HepG2 (cell line): ENCODE measurements around the gene OPN3.

Experiments used
- ELF4 ChIP-seq: sonication (generic); formaldehyde crosslinking; IDR thresholded peaks from 2 replicates; pipeline ENCODE4 v1.5.0; 2020; ENCODE audit warnings: missing genetic modification reagents, mild to moderate bottlenecking, moderate library complexity, borderline replicate concordance
- EZH2 ChIP-seq: conservative IDR thresholded peaks from 2 replicates; pipeline ENCODE4 v1.6.1; 2012; ENCODE audit warnings: mild to moderate bottlenecking, low read depth, low read length, moderate library complexity
- KLF16 ChIP-seq, 2 experiments: sonication (generic) in 1 of 2; formaldehyde crosslinking in 1 of 2; IDR thresholded peaks; 2 replicates each; pipeline versions ENCODE4 v1.6.1 to v1.8.0; 2016 to 2023; ENCODE audit warnings: missing genetic modification reagents in 2 of 2, missing compliant biosample characterization in 1 of 2
- POLR2AphosphoS5 ChIP-seq: IDR thresholded peaks from 2 replicates; pipeline ENCODE4 v1.6.1; 2012; ENCODE audit warnings: low read depth, low read length
- ZFP36L1 ChIP-seq: sonication (generic); formaldehyde crosslinking; IDR thresholded peaks from 2 replicates; pipeline ENCODE4 v1.8.0; 2022; ENCODE audit warnings: mild to moderate bottlenecking, missing genetic modification reagents, moderate library complexity
- ZNF3 ChIP-seq: IDR thresholded peaks from 2 replicates; pipeline ENCODE4 v1.7.0; 2017; ENCODE audit warnings: inconsistent platforms
- ZNF775 ChIP-seq: sonication (generic); formaldehyde crosslinking; IDR thresholded peaks from 2 replicates; pipeline ENCODE4 v1.4.0; 2020; ENCODE audit warnings: missing genetic modification reagents, mild to moderate bottlenecking, moderate library complexity, borderline replicate concordance
- TF ChIP-seq, protein P1 (sequence below): sonication (generic); formaldehyde crosslinking; IDR thresholded peaks from 2 replicates; pipeline ENCODE4 v1.4.0; 2020; ENCODE audit warnings: mild to moderate bottlenecking, missing genetic modification reagents
- TF ChIP-seq, protein P2 (sequence below): sonication (generic); formaldehyde crosslinking; IDR thresholded peaks from 2 replicates; pipeline ENCODE4 v1.9.0; 2022; ENCODE audit warnings: missing genetic modification reagents, mild to moderate bottlenecking, borderline replicate concordance
- TF ChIP-seq, protein P3 (sequence below): sonication (generic); formaldehyde crosslinking; IDR thresholded peaks from 2 replicates; pipeline ENCODE4 v1.4.0; 2020; ENCODE audit warnings: missing genetic modification reagents
- TF ChIP-seq, protein P4 (sequence below): sonication (generic); formaldehyde crosslinking; IDR thresholded peaks from 2 replicates; pipeline ENCODE4 v1.5.0; 2020; ENCODE audit warnings: mild to moderate bottlenecking, missing genetic modification reagents, moderate library complexity
- TF ChIP-seq, protein P5 (sequence below): sonication (generic); formaldehyde crosslinking; IDR thresholded peaks from 2 replicates; pipeline ENCODE4 v1.5.0; 2020; ENCODE audit warnings: mild to moderate bottlenecking, missing genetic modification reagents, borderline replicate concordance
- TF ChIP-seq, protein P6 (sequence below): sonication (generic); formaldehyde crosslinking; IDR thresholded peaks from 2 replicates; pipeline ENCODE4 v1.5.0; 2020; ENCODE audit warnings: mild to moderate bottlenecking, missing genetic modification reagents
- TF ChIP-seq, protein P7 (sequence below): sonication (generic); formaldehyde crosslinking; IDR thresholded peaks from 2 replicates; pipeline ENCODE4 v1.4.0; 2020; ENCODE audit warnings: missing genetic modification reagents

- TF ChIP-seq, protein P1, sequence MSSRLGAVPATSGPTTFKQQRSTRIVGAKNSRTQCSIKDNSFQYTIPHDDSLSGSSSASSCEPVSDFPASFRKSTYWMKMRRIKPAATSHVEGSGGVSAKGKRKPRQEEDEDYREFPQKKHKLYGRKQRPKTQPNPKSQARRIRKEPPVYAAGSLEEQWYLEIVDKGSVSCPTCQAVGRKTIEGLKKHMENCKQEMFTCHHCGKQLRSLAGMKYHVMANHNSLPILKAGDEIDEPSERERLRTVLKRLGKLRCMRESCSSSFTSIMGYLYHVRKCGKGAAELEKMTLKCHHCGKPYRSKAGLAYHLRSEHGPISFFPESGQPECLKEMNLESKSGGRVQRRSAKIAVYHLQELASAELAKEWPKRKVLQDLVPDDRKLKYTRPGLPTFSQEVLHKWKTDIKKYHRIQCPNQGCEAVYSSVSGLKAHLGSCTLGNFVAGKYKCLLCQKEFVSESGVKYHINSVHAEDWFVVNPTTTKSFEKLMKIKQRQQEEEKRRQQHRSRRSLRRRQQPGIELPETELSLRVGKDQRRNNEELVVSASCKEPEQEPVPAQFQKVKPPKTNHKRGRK (CRISPR knock-in tag): no peak
- no peak for TF ChIP-seq ZFP36L1
- TF ChIP-seq, protein P2, sequence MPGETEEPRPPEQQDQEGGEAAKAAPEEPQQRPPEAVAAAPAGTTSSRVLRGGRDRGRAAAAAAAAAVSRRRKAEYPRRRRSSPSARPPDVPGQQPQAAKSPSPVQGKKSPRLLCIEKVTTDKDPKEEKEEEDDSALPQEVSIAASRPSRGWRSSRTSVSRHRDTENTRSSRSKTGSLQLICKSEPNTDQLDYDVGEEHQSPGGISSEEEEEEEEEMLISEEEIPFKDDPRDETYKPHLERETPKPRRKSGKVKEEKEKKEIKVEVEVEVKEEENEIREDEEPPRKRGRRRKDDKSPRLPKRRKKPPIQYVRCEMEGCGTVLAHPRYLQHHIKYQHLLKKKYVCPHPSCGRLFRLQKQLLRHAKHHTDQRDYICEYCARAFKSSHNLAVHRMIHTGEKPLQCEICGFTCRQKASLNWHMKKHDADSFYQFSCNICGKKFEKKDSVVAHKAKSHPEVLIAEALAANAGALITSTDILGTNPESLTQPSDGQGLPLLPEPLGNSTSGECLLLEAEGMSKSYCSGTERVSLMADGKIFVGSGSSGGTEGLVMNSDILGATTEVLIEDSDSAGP (CRISPR knock-in tag): no peak
- TF ChIP-seq, protein P3, sequence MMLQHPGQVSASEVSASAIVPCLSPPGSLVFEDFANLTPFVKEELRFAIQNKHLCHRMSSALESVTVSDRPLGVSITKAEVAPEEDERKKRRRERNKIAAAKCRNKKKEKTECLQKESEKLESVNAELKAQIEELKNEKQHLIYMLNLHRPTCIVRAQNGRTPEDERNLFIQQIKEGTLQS (CRISPR knock-in tag): no peak
- TF ChIP-seq, protein P4, sequence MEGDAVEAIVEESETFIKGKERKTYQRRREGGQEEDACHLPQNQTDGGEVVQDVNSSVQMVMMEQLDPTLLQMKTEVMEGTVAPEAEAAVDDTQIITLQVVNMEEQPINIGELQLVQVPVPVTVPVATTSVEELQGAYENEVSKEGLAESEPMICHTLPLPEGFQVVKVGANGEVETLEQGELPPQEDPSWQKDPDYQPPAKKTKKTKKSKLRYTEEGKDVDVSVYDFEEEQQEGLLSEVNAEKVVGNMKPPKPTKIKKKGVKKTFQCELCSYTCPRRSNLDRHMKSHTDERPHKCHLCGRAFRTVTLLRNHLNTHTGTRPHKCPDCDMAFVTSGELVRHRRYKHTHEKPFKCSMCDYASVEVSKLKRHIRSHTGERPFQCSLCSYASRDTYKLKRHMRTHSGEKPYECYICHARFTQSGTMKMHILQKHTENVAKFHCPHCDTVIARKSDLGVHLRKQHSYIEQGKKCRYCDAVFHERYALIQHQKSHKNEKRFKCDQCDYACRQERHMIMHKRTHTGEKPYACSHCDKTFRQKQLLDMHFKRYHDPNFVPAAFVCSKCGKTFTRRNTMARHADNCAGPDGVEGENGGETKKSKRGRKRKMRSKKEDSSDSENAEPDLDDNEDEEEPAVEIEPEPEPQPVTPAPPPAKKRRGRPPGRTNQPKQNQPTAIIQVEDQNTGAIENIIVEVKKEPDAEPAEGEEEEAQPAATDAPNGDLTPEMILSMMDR: no peak
- TF ChIP-seq, protein P5, sequence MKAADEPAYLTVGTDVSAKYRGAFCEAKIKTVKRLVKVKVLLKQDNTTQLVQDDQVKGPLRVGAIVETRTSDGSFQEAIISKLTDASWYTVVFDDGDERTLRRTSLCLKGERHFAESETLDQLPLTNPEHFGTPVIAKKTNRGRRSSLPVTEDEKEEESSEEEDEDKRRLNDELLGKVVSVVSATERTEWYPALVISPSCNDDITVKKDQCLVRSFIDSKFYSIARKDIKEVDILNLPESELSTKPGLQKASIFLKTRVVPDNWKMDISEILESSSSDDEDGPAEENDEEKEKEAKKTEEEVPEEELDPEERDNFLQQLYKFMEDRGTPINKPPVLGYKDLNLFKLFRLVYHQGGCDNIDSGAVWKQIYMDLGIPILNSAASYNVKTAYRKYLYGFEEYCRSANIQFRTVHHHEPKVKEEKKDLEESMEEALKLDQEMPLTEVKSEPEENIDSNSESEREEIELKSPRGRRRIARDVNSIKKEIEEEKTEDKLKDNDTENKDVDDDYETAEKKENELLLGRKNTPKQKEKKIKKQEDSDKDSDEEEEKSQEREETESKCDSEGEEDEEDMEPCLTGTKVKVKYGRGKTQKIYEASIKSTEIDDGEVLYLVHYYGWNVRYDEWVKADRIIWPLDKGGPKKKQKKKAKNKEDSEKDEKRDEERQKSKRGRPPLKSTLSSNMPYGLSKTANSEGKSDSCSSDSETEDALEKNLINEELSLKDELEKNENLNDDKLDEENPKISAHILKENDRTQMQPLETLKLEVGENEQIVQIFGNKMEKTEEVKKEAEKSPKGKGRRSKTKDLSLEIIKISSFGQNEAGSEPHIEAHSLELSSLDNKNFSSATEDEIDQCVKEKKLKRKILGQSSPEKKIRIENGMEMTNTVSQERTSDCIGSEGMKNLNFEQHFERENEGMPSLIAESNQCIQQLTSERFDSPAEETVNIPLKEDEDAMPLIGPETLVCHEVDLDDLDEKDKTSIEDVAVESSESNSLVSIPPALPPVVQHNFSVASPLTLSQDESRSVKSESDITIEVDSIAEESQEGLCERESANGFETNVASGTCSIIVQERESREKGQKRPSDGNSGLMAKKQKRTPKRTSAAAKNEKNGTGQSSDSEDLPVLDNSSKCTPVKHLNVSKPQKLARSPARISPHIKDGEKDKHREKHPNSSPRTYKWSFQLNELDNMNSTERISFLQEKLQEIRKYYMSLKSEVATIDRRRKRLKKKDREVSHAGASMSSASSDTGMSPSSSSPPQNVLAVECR (CRISPR knock-in tag): no peak
- TF ChIP-seq, protein P6, sequence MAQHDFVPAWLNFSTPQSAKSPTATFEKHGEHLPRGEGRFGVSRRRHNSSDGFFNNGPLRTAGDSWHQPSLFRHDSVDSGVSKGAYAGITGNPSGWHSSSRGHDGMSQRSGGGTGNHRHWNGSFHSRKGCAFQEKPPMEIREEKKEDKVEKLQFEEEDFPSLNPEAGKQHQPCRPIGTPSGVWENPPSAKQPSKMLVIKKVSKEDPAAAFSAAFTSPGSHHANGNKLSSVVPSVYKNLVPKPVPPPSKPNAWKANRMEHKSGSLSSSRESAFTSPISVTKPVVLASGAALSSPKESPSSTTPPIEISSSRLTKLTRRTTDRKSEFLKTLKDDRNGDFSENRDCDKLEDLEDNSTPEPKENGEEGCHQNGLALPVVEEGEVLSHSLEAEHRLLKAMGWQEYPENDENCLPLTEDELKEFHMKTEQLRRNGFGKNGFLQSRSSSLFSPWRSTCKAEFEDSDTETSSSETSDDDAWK (CRISPR knock-in tag): no peak
- TF ChIP-seq ZNF3 (CRISPR knock-in tag): no peak
- TF ChIP-seq KLF16 (CRISPR knock-in tag; IDR thresholded peaks at IDR 0.05): no peak
- TF ChIP-seq ZNF775 (CRISPR knock-in tag): no peak
- TF ChIP-seq EZH2: no peak
- no peak for TF ChIP-seq ELF4 (CRISPR knock-in tag)
- TF ChIP-seq POLR2AphosphoS5: no peak
- TF ChIP-seq, protein P7, sequence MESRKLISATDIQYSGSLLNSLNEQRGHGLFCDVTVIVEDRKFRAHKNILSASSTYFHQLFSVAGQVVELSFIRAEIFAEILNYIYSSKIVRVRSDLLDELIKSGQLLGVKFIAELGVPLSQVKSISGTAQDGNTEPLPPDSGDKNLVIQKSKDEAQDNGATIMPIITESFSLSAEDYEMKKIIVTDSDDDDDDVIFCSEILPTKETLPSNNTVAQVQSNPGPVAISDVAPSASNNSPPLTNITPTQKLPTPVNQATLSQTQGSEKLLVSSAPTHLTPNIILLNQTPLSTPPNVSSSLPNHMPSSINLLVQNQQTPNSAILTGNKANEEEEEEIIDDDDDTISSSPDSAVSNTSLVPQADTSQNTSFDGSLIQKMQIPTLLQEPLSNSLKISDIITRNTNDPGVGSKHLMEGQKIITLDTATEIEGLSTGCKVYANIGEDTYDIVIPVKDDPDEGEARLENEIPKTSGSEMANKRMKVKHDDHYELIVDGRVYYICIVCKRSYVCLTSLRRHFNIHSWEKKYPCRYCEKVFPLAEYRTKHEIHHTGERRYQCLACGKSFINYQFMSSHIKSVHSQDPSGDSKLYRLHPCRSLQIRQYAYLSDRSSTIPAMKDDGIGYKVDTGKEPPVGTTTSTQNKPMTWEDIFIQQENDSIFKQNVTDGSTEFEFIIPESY (CRISPR knock-in tag): no peak
Measured at GRCh38 chr1:241612533-241613477, 27.4 kb downstream of the OPN3 start.
